ENCODE data around the gene ENOX1.
A peak's percentile ranks its signal among the peaks of the same experiment; 100 is the strongest.

Gene ENOX1

DNA sequence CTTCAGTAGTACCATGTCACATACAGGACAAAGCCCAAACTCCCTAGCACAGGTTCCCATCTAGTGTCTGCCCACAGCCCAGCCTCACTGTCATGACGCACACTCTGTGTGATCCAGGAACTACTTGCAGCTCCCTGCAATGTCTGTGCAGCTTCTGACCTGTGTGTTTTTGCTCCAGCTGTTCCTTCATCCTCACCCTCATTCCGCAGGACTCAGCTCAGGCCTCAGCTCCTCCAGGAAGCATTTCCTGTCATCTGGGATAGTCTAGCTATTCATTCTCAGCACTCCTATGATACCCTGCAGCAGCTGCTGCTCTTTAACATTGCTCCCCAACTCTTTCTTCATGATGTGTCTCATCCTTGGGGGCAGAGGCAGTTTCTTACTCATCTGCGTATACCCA, 56.1 kb downstream of the ENOX1 start:
- TF ChIP-seq, protein P1, sequence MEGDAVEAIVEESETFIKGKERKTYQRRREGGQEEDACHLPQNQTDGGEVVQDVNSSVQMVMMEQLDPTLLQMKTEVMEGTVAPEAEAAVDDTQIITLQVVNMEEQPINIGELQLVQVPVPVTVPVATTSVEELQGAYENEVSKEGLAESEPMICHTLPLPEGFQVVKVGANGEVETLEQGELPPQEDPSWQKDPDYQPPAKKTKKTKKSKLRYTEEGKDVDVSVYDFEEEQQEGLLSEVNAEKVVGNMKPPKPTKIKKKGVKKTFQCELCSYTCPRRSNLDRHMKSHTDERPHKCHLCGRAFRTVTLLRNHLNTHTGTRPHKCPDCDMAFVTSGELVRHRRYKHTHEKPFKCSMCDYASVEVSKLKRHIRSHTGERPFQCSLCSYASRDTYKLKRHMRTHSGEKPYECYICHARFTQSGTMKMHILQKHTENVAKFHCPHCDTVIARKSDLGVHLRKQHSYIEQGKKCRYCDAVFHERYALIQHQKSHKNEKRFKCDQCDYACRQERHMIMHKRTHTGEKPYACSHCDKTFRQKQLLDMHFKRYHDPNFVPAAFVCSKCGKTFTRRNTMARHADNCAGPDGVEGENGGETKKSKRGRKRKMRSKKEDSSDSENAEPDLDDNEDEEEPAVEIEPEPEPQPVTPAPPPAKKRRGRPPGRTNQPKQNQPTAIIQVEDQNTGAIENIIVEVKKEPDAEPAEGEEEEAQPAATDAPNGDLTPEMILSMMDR (IDR thresholded peaks at IDR 0.05; ENCODE audit: low read depth, low read length) = no peak
- H3K4me3 ChIP-seq (ENCODE audit: low read depth, low read length) = no peak overlapping the region
- DNase-seq (ENCODE audit: low read depth, low spot score) = peak; percentile 62
- in situ Hi-C loops (cut with HindIII; ENCODE audit: low sequenced_read_pairs) = no loop called here

DNA sequence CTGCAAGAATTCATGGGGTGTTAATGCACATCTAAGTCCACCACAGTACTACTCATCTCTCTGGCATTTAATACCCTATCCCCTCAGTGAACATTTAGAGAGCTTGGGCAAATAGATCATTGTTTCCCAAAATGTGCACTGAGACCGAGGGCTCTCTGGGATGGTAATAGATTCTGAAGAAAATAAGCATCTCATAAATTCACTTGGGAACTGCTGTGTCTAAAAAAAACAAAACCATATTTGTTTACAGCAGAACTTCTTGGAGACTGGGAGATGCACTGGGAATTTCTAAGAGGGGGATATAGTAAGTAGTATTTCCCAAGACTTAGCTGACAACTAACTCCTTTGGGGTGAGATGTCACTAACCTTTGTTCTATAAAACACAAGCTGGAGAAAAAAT, 58.4 kb downstream of the ENOX1 start:
- DNase-seq (ENCODE audit: low read depth, low spot score) = no peak
- H3K4me3 ChIP-seq (ENCODE audit: low read depth, low read length) = no peak overlapping the region
- in situ Hi-C loops (cut with HindIII; ENCODE audit: low sequenced_read_pairs) = no loop called here
- TF ChIP-seq, protein P1 (IDR thresholded peaks at IDR 0.05; ENCODE audit: low read depth, low read length) = no peak

DNA sequence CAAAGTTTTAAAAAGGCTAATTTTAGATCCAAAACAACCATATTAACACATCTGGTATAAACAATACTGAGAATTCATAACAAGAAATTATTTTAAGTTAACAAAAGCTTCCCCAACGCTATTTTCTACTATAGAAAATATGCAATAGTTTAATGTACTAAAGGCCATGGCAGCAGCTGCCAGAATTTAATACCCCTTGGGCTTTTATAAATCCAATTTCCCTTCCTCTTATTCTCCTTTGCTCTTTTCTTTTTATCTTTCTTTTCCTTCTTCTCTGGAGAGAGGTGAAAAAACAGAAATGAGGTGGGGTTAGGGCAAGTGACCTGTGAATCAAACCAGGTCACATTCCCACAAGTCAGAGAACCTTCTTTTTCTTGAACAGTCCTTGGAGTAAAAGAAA, 58.9 kb downstream of the ENOX1 start:
- in situ Hi-C loops (cut with HindIII; ENCODE audit: low sequenced_read_pairs) = no loop called here
- no peak for DNase-seq (ENCODE audit: low read depth, low spot score)
- no peak overlapping the region for H3K4me3 ChIP-seq (ENCODE audit: low read depth, low read length)
- TF ChIP-seq, protein P1 (IDR thresholded peaks at IDR 0.05; ENCODE audit: low read depth, low read length) = no peak

DNA sequence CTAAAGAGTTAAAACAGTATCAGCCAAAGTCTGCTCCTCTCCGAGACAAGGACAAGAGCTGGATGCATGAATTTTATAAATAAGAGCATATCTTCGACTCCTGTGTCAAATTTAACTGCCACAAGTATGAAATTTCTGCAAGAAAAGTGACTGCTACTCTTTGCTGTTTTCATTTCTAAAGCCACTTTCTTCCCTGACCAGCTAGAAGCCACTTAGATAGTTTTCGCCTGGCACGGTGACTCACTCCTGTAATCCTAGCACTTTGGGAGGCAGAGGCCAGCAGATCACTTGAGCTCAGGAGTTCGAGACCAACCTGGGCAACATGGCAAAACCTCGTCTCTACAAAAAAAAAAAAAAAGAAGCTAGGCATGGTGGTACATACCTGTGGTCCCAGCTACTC, 61.3 kb downstream of the ENOX1 start:
- H3K4me3 ChIP-seq (ENCODE audit: low read depth, low read length) = no peak overlapping the region
- TF ChIP-seq, protein P1 (IDR thresholded peaks at IDR 0.05; ENCODE audit: low read depth, low read length) = no peak
- in situ Hi-C loops (cut with HindIII; ENCODE audit: low sequenced_read_pairs) = no loop called here
- no peak for DNase-seq (ENCODE audit: low read depth, low spot score)

DNA sequence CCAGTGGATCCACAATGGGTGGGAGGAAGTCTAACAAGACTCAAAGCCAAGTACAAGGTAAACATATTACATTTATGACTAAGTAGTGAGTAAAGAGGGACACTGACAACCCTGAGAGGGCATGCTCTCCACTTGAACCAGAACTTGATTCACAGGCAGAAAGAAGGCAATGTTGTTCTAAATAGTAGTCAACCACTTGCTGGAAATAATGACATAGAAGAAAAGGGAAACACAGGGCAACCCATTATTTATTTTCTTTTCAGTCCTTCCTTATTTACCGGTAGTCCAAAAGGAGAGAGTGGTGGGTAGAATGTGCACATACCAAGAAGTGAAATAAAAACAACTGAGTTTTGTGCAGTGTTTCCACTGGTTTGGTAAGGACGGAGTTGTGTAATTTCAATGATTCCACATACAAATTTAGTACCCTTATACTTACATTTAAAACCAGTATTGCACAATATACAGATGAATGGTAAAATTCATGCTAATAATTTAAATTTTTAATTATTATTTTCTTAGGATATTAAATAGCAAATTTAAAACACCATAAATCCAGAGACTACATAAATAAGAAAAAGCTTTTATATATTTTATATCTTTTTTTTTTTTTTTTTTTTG, 65.9 kb downstream of the ENOX1 start:
- H3K4me3 ChIP-seq (ENCODE audit: low read depth, low read length) = no peak overlapping the region
- peak; percentile 24 for DNase-seq (ENCODE audit: low read depth, low spot score)
- TF ChIP-seq, protein P1 (IDR thresholded peaks at IDR 0.05; ENCODE audit: low read depth, low read length) = no peak
- in situ Hi-C loops (cut with HindIII; ENCODE audit: low sequenced_read_pairs) = no loop called here

DNA sequence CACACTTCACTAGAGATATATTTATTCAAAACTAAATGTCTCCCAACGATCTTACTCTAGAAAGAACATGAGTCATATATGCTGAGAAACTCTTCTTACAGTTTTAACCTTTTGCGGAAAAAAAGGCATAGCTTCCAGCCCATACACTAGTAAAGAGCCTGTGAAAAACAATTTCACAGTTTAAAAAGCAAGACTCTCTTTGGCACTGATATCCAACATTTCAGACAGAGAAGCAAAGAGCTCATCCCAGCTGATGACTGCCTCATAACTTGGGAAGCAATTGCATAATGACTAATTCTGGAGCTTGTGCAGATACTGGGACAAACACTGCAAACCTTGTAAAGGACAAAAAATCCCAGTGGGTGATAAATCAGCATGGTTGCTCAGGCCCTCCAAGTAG, 88.0 kb downstream of the ENOX1 start:
- TF ChIP-seq, protein P1 (IDR thresholded peaks at IDR 0.05; ENCODE audit: low read depth, low read length) = no peak
- in situ Hi-C loops (cut with HindIII; ENCODE audit: low sequenced_read_pairs) = no loop called here
- DNase-seq (ENCODE audit: low read depth, low spot score) = peak; percentile 78
- H3K4me3 ChIP-seq (ENCODE audit: low read depth, low read length) = no peak overlapping the region
